H1 (cell line): ENCODE measurements around the gene LY6G6D. TPM values are rescaled to one million over a fixed set of nuclear protein-coding genes. Genes with fewer than 3 reads are reported as not detected.

ENCODE experiments used
- CTCF ChIA-PET: fragments of 300-600 bp; sonication (Branson Sonifier 250); formaldehyde crosslinking; loops from one replicate; lab custom pipeline; 2021; ENCODE audit not compliant: partially characterized antibody; lab: Charles Lee
- POLR2A ChIA-PET: fragments of 300-600 bp; sonication (Branson Sonifier 250); formaldehyde crosslinking; loops from one replicate; lab custom pipeline; 2021; ENCODE audit warnings: inconsistent platforms; ENCODE audit not compliant: partially characterized antibody; lab: Charles Lee
- DNase-seq, 2 experiments: peaks; one replicate each; pipeline versions ENCODE4 v3.0.0 to v3.0.0-alpha.2; 2010 to 2022; ENCODE audit warnings: low spot score in 2 of 2, low read depth in 1 of 2, mixed read lengths in 1 of 2
- FAIRE-seq: peaks from 2 replicates; lab custom pipeline; 2011; peaks lifted over from hg19 to GRCh38; lab: Jason Lieb, UNC
- H2AFZ ChIP-seq: 2 replicates; pipeline ENCODE4 v1.8.1; 2012; ENCODE audit warnings: low read length, inconsistent platforms
- H2AK5ac ChIP-seq: 2 replicates; pipeline ENCODE4 v1.6.1; 2013; ENCODE audit warnings: low read depth, low read length
- H2BK120ac ChIP-seq: replicated peaks from 2 replicates; pipeline ENCODE3; 2013; ENCODE audit warnings: low read depth, low read length, inconsistent platforms
- H2BK12ac ChIP-seq: 2 replicates; pipeline ENCODE4 v1.6.1; 2013; ENCODE audit warnings: low read depth, low read length
- H2BK15ac ChIP-seq: 2 replicates; pipeline ENCODE4 v1.6.1; 2013; ENCODE audit warnings: low read length
- H2BK20ac ChIP-seq: 2 replicates; pipeline ENCODE4 v1.6.1; 2013; ENCODE audit warnings: low read length
- H2BK5ac ChIP-seq: 2 replicates; pipeline ENCODE4 v1.6.1; 2013; ENCODE audit warnings: low read depth, low read length
- H3K14ac ChIP-seq: 2 replicates; pipeline ENCODE4 v1.6.1; 2013; ENCODE audit warnings: inconsistent platforms; ENCODE audit not compliant: insufficient read length
- H3K18ac ChIP-seq: 2 replicates; pipeline ENCODE4 v1.6.1; 2013; ENCODE audit warnings: low read length; ENCODE audit errors: extremely low read depth
- H3K23ac ChIP-seq: 2 replicates; pipeline ENCODE4 v1.6.1; 2013; ENCODE audit warnings: inconsistent platforms; ENCODE audit not compliant: insufficient read length
- H3K23me2 ChIP-seq: 2 replicates; pipeline ENCODE4 v1.6.1; 2013; ENCODE audit warnings: low read depth, low read length
- H3K27ac ChIP-seq: 2 replicates; pipeline ENCODE4 v1.6.1; 2011; ENCODE audit warnings: low read depth, low read length, inconsistent platforms
- H3K27me3 ChIP-seq, 4 experiments: replicated peaks in 1 of 4; 1 replicate in 1 of 4; 2 replicates in 3 of 4; pipeline versions ENCODE4 v1.6.1 to v1.8.1; 2011 to 2013; ENCODE audit warnings: low read length in 3 of 4, mild to moderate bottlenecking in 3 of 4, inconsistent platforms in 2 of 4, mixed read lengths in 2 of 4, moderate library complexity in 1 of 4; ENCODE audit not compliant: control insufficient read depth in 3 of 4, insufficient read depth in 3 of 4; ENCODE audit errors: extremely low read depth in 1 of 4
- H3K36me3 ChIP-seq, 4 experiments: 2 replicates each; pipeline versions ENCODE4 v1.6.1 to v1.8.1; 2011 to 2013; ENCODE audit warnings: mild to moderate bottlenecking in 4 of 4, low read length in 3 of 4, moderate library complexity in 2 of 4, control low read depth in 1 of 4, inconsistent platforms in 1 of 4; ENCODE audit not compliant: insufficient read depth in 4 of 4, control insufficient read depth in 2 of 4
- H3K4ac ChIP-seq: replicated peaks from 2 replicates; pipeline ENCODE3; 2013; ENCODE audit warnings: low read length, low read depth, mixed read lengths, inconsistent platforms; ENCODE audit not compliant: insufficient read length
- H3K4me1 ChIP-seq, 4 experiments: replicated peaks in 1 of 4; 1 replicate in 1 of 4; 2 replicates in 3 of 4; pipeline versions ENCODE4 v1.6.1 to v1.8.1; 2011 to 2013; ENCODE audit warnings: low read length in 3 of 4, inconsistent platforms in 2 of 4, mixed read lengths in 1 of 4; ENCODE audit not compliant: insufficient read depth in 4 of 4, control insufficient read depth in 3 of 4
- H3K4me2 ChIP-seq, 2 experiments: 2 replicates each; pipeline versions ENCODE4 v1.6.1 to v1.8.1; 2011 to 2013; ENCODE audit warnings: low read depth in 2 of 2, low read length in 2 of 2, control low read depth in 1 of 2, inconsistent platforms in 1 of 2, mild to moderate bottlenecking in 1 of 2; ENCODE audit not compliant: insufficient read depth in 1 of 2
- H3K4me3 ChIP-seq, 4 experiments: fragments of 200-600, 300-600 bp in 1 of 4; sonication (generic), shearing (Covaris generic), sonication (Bioruptor Twin) in 1 of 4; 2 replicates each; pipeline versions ENCODE4 v1.5.1 to v1.8.1; 2011 to 2016; ENCODE audit warnings: low read length in 4 of 4, low read depth in 3 of 4, control low read depth in 2 of 4, inconsistent platforms in 2 of 4, mild to moderate bottlenecking in 2 of 4, mixed read lengths in 1 of 4, moderate library complexity in 1 of 4; ENCODE audit not compliant: insufficient read depth in 2 of 4; ENCODE audit errors: extremely low read depth in 1 of 4
- H3K56ac ChIP-seq: replicated peaks from 2 replicates; pipeline ENCODE3; 2013; ENCODE audit warnings: low read depth, mild to moderate bottlenecking, mixed read lengths, low read length, inconsistent platforms; ENCODE audit not compliant: insufficient read length
- H3K79me1 ChIP-seq: 2 replicates; pipeline ENCODE4 v1.6.1; 2013; ENCODE audit warnings: low read depth, low read length, control low read depth
- H3K79me2 ChIP-seq, 2 experiments: 2 replicates each; pipeline versions ENCODE4 v1.6.1 to v1.8.1; 2012 to 2013; ENCODE audit warnings: low read length in 2 of 2, mild to moderate bottlenecking in 2 of 2, inconsistent platforms in 1 of 2; ENCODE audit not compliant: insufficient read depth in 2 of 2, control insufficient read depth in 1 of 2
- H3K9ac ChIP-seq, 4 experiments: replicated peaks in 1 of 4; 1 replicate in 1 of 4; 2 replicates in 3 of 4; pipeline versions ENCODE4 v1.6.1 to v1.8.1; 2011 to 2013; ENCODE audit warnings: low read depth in 3 of 4, low read length in 3 of 4, control low read depth in 2 of 4, mild to moderate bottlenecking in 2 of 4, moderate library complexity in 2 of 4, inconsistent platforms in 1 of 4; ENCODE audit errors: extremely low read depth in 1 of 4
- H3K9me3 ChIP-seq, 2 experiments: 2 replicates each; pipeline versions ENCODE4 v1.6.1 to v1.8.1; 2012 to 2013; ENCODE audit warnings: mild to moderate bottlenecking in 2 of 2, moderate library complexity in 2 of 2, control low read depth in 1 of 2, inconsistent platforms in 1 of 2, low read depth in 1 of 2, low read length in 1 of 2, mixed read lengths in 1 of 2; ENCODE audit not compliant: insufficient read depth in 2 of 2
- H4K20me1 ChIP-seq, 2 experiments: replicated peaks in 1 of 2; 2 replicates each; pipeline versions ENCODE3 to v1.8.1; 2011 to 2013; ENCODE audit warnings: inconsistent platforms in 2 of 2, low read length in 2 of 2, mild to moderate bottlenecking in 1 of 2; ENCODE audit not compliant: insufficient read depth in 2 of 2, control insufficient read depth in 1 of 2
- H4K5ac ChIP-seq: 2 replicates; pipeline ENCODE4 v1.6.1; 2013; ENCODE audit warnings: low read length, low read depth, mixed read lengths, inconsistent platforms; ENCODE audit not compliant: insufficient read length
- H4K8ac ChIP-seq: 2 replicates; pipeline ENCODE4 v1.8.0; 2013; ENCODE audit warnings: mild to moderate bottlenecking, moderate library complexity, low read length, inconsistent platforms; ENCODE audit not compliant: insufficient read depth; ENCODE audit errors: extremely low read depth
- H4K91ac ChIP-seq: replicated peaks from 2 replicates; pipeline ENCODE3; 2013; ENCODE audit warnings: low read length, mixed read lengths, inconsistent platforms; ENCODE audit not compliant: insufficient read length
- BACH1 ChIP-seq: IDR thresholded peaks from 2 replicates; pipeline ENCODE4 v1.6.1; 2012; ENCODE audit warnings: low read length, improper control_type of control experiment
- POLR2A ChIP-seq, 2 experiments: IDR thresholded peaks; 1 replicate in 1 of 2; 2 replicates in 1 of 2; pipeline ENCODE4 v1.6.1; 2011; ENCODE audit warnings: low read depth in 2 of 2, low read length in 2 of 2, mild to moderate bottlenecking in 2 of 2; ENCODE audit errors: control extremely low read depth in 1 of 2
- WGBS, 2 experiments: shearing (Covaris generic) in 1 of 2; methylation state at CpG; one replicate each; pipeline versions ENCODE4 v1.1.6 to v1.1.7; 2013 to 2015; ENCODE audit warnings: low lambda C conversion rate in 2 of 2, mixed read lengths in 2 of 2, inconsistent platforms in 1 of 2, low coverage in 1 of 2, missing lambda C conversion rate in 1 of 2; ENCODE audit not compliant: insufficient replicate concordance in 2 of 2, insufficient coverage in 1 of 2, insufficient read length in 1 of 2; ENCODE audit errors: extremely low coverage in 1 of 2, missing lambda C conversion rate in 1 of 2; 5-methylcytosine and 5-hydroxymethylcytosine counted together
- polyA plus RNA-seq, 7 experiments: library from polyadenylated mRNA; depleted of rRNA in 3 of 7; stranded (reverse) in 5 of 7; unstranded in 2 of 7; fragments of >200 nt in 5 of 7; fragments of 200-250 nt in 2 of 7; gene quantifications; 1 replicate in 5 of 7; 2 replicates in 1 of 7; 4 replicates in 1 of 7; pipeline versions ENCODE4 v1.2.1 to v1.2.3, GENCODE V29; 2011 to 2013; ENCODE audit warnings: missing spikeins in 2 of 7, mixed read lengths in 2 of 7
- total RNA-seq: library from RNA; stranded (reverse); fragmentation: NEBNext Ultra II Directional; extraction: Animal tissue kit (Norgen Biotek cat#: 25700); gene quantifications from 2 replicates; pipeline ENCODE4 v1.2.1, GENCODE V29; 2021

The LY6G6D gene
- total and polyA plus RNA-seq, 2 of the 8 experiments (the other 6 are each of a cell fraction or from before 2014, with no cell fraction given): 1.8 TPM; not detected in 1

DNA sequence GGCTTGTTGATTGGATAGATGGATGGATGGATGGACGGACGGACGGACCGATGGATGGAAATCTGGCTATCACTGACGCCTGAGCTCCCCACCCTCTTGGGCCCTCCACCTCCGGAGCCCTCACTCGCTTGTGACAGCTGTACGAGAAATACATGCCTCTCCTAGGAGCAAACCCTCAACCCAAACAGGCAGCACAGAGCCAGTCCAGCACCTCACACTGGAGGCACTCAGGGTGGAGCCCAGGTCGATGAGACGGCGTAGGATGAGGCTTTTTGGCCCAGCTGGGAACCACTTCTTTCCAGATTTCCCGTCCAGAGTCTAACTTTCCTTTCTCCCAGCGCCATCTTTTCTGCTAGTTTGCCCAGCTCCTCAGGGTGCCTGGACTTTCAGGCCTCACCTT, 31.6 kb upstream of the LY6G6D start:
- ChIA-PET POLR2A (interaction anchor here (0.8 to 2.0 kb wide), 11 partner anchors 9 to 153 kb away, joined by 3 to 11 read pairs (median 4); partner anchors contain the start of genes ABHD16A, BAG6, C6orf47 and DDX39B), CTCF (interaction anchor here (0.6 to 2.5 kb wide), 8 partner anchors 20 to 240 kb away, joined by 3 to 11 read pairs (median 5); partner anchors contain the start of gene ABHD16A)
- DNase-seq (no peak), FAIRE-seq (no peak)
- H3K4me2 ChIP-seq: peak overlapping the region; percentile 86 to 90
- H3K14ac ChIP-seq: no peak overlapping the region
- no peak overlapping the region; the same call in 1 of the 2 replicates for H3K18ac ChIP-seq
- no peak overlapping the region for H3K4ac ChIP-seq
- peaks cover 0 to 10% (median 8%) of the 10 kb centered on the region in 4 experiments; a peak in 5 of 7 replicates for H3K4me1 ChIP-seq
- H2BK120ac ChIP-seq: no peak overlapping the region
- peaks cover 3 to 13% (median 12%) of the 10 kb centered on the region in 4 experiments; a peak in 6 of 7 replicates for H3K27me3 ChIP-seq
- 63% methylated on average over 13 of the region's 13 CpGs; no CpG with 5 or more reads in 1 of the 2 experiments for WGBS, 2 experiments
- H3K79me2 ChIP-seq: no peaks in the 10 kb centered on the region
- H3K4me3 ChIP-seq: peak overlapping the region; percentile 58 to 76 (median 63); a peak in 6 of 8 replicates
- no peak overlapping the region for H3K56ac ChIP-seq
- peak overlapping the region in 1 of 4 experiments; percentile 64; a peak in 3 of 7 replicates for H3K9ac ChIP-seq
- H3K23ac ChIP-seq: no peak overlapping the region
- H2AFZ ChIP-seq: peak overlapping the region; percentile 37; the same call in 1 of the 2 replicates
- H4K8ac ChIP-seq: no peak overlapping the region
- no peak overlapping the region for H4K5ac ChIP-seq
- H4K91ac ChIP-seq: no peak overlapping the region
- H2BK15ac ChIP-seq: peak overlapping the region; percentile 53; the same call in 1 of the 2 replicates
- no peak overlapping the region for H2AK5ac ChIP-seq
- H3K23me2 ChIP-seq: peaks cover 11% of the 10 kb centered on the region; the same call in 1 of the 2 replicates
- no peaks in the 10 kb centered on the region for H3K9me3 ChIP-seq
- H4K20me1 ChIP-seq: no peaks in the 10 kb centered on the region
- H3K36me3 ChIP-seq: peaks cover 0 to 13% (median 9%) of the 10 kb centered on the region in 4 experiments; a peak in 4 of 8 replicates
- H2BK20ac ChIP-seq: no peak overlapping the region
- no peak overlapping the region for H3K27ac ChIP-seq
- no peak overlapping the region for H2BK5ac ChIP-seq
- no peaks in the 10 kb centered on the region for H3K79me1 ChIP-seq
- 0 out of 2 replicates have a peak overlapping the region, but pooled peaks have one; percentile 62 for H2BK12ac ChIP-seq
- TF ChIP-seq BACH1 (no peak), POLR2A (IDR thresholded peaks at IDR 0.05; ENCODE audit: control extremely low read depth in 1 of 2, low read depth in 2 of 2, low read length in 2 of 2) (no peak)
